Transverse colon (tissue), 4 donors: ENCODE measurements around the gene RAPGEF5.

ENCODE experiments used
- CTCF ChIP-seq, 5 experiments: fragments of 200-600 bp in 3 of 5; fragments of 450-650 bp in 2 of 5; sonication (generic) in 3 of 5; IDR thresholded peaks; 1 replicate in 2 of 5; 2 replicates in 3 of 5; pipeline ENCODE4 v1.5.1; 2016 to 2017; ENCODE audit warnings: antibody characterized with exemption in 5 of 5, inconsistent platforms in 3 of 5, mild to moderate bottlenecking in 2 of 5, moderate library complexity in 1 of 5
- POLR2AphosphoS5 ChIP-seq, 3 donors: sonication (generic); formaldehyde crosslinking; IDR thresholded peaks; one replicate each; pipeline ENCODE4 v1.6.1; 2016; ENCODE audit warnings: antibody characterized with exemption in 3 of 3

DNA sequence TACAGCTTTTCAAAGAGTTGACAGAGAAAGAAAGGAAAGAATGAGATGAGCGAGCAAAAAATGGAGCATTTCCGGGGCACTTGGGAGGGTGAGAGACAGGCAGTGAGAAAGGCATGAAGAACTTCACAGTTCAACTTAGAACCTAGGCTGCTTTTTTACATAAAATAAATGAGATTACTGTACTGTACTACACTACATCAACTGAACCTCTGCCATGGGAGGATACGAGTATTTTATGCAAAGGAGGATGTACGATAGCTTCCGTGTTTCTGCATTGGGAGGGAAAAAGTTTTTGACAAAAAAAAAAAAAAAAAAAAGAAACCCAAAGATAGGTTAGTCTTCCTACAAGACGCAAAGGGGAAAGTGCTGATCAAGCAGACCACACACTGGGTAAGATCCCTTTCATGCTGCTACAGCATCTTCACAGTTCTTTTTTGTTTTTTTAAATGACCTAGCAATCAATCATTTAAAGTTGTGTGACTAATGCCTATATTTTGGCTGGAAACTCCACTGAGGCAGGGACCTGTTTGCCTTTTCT is 88.0 kb downstream of the RAPGEF5 start:
- no peak for TF ChIP-seq CTCF (IDR thresholded peaks at IDR 0.05)
- TF ChIP-seq POLR2AphosphoS5 (IDR thresholded peaks at IDR 0.05), result no peak
